GM21447 (cell line): ENCODE data around the gene SOD2.

Experiments
- ATAC-seq: cut with Tn5 transposase; IDR thresholded peaks from one replicate; pipeline ENCODE4 v1.9.1; 2021; ENCODE audit not compliant: unreplicated experiment

SOD2 gene

GRCh38 chr6:159645640-159646039, 47.4 kb downstream of the SOD2 start:
- ATAC-seq: no peak
